Activated CD4-positive, alpha-beta T cell treated with anti-CD3 and anti-CD28 coated beads, Interleukin-2, amount 10 ng/mL, durations not matched to agents 24 days and 14 days (primary cell): ENCODE measurements around the gene SP1. TPM values are rescaled to one million over a fixed set of nuclear protein-coding genes. Genes with fewer than 3 reads are reported as not detected.
"Not testable (repeated sequence)": the region's sequence is repeated elsewhere in the genome, so short reads cannot be mapped to it uniquely, and the experiment has no call there.

ENCODE experiments used
- DNase-seq: peaks from one replicate; pipeline ENCODE4 v3.0.0; 2022
- H3K27ac Mint-ChIP-seq: one replicate; pipeline ENCODE4 v1.8.0; 2022; ENCODE audit warnings: mild to moderate bottlenecking, mixed read lengths
- H3K27me3 Mint-ChIP-seq: one replicate; pipeline ENCODE4 v1.8.0; 2022; ENCODE audit warnings: mixed read lengths
- H3K36me3 Mint-ChIP-seq: one replicate; pipeline ENCODE4 v1.8.0; 2022; ENCODE audit warnings: low read depth, mild to moderate bottlenecking, mixed read lengths
- H3K4me1 Mint-ChIP-seq: one replicate; pipeline ENCODE4 v1.8.0; 2021; ENCODE audit warnings: mixed read lengths
- H3K4me3 Mint-ChIP-seq: one replicate; pipeline ENCODE4 v1.8.0; 2022; ENCODE audit warnings: mild to moderate bottlenecking, moderate library complexity, mixed read lengths
- H3K9me3 Mint-ChIP-seq: one replicate; pipeline ENCODE4 v1.8.0; 2021; ENCODE audit warnings: mixed read lengths
- intact Hi-C: fragments of 100-400 bp; cut with micrococcal nuclease; formaldehyde crosslinking; loops from one replicate; pipeline ENCODE4 v1.15.1; 2023
- total RNA-seq: library from RNA; stranded (reverse); gene quantifications from 2 replicates; pipeline ENCODE4 v1.2.3, GENCODE V29; 2022

Gene SP1
- total RNA-seq, result 67.7 and 69.2 TPM in 2 replicates

DNA sequence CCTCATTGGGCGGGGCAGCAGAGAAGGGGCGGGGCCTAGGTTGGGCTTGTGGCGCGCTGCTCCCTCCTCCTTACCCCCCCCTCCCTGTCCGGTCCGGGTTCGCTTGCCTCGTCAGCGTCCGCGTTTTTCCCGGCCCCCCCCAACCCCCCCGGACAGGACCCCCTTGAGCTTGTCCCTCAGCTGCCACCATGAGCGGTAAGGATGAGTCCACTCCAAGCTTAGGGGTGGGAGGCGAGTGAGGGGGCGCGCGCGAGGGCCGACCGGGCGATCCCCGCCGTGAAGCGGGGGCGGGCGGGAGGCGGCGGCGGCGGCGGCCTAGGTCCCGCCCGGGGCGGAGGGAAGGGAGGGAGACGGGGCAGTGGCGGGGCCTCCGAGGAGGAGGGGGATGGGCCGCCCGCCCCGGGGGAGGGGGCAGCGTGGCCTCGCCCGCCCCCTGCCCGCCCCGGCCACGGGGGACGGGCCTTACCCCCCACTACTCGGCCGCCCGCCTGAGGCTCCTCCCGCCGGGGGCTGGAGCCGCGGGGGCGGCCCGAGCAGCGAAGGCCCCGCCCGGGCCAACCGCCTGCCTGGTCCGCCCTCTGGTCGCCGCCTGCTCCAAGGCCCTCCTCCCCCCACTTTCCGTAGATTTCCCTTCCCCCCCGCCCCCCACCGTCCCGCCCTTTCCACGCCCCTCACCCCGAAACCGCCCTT is at the start of gene SP1:
TSS of gene SP1 (plus strand) at position 73 of the 690 bp plus-strand sequence. CDS start at position 189, 116 bp downstream.
- Mint-ChIP-seq H3K27ac (peak within 1 kb of the TSS; percentile 91), H3K27me3 (no peaks in the 10 kb centered on the region), H3K36me3 (peaks cover 33% of the 10 kb centered on the region), H3K4me1 (peaks cover 35% of the 10 kb centered on the region), H3K4me3 (peak within 1 kb of the TSS; percentile 93), H3K9me3 (no peaks in the 10 kb centered on the region)
- intact Hi-C loops, result loop anchor here (1.0 kb wide), 2 partner anchors 59 to 246 kb away; partner anchors contain the start of genes AAAS and ATF7
- peak; percentile 97 for DNase-seq

DNA sequence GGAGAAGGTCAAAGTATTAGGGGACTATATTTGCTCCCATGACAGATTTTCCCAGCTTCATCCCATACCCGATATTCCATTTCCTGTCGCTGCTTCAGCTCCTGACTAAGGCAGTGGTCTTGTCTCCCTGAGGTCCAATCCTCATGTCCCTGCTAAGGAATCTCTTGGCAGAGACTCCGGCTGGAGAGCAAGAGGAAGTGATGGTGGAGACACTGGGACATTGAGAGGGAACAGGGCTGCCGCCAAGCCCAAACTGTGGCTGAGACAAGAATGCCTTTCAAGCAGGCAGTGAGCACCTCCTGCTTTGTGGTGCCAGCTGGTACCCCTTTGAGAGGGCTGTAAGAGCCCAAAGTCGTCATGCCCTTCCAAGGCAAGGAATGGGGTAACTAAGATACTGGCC is 49.3 kb upstream of the SP1 start:
- H3K27ac Mint-ChIP-seq, result no peak overlapping the region
- H3K36me3 Mint-ChIP-seq, result no peaks in the 10 kb centered on the region
- intact Hi-C loops, result no loop called here
- peaks cover 34% of the 10 kb centered on the region for H3K27me3 Mint-ChIP-seq
- H3K4me1 Mint-ChIP-seq, result peaks cover 6% of the 10 kb centered on the region
- no peak overlapping the region for H3K4me3 Mint-ChIP-seq
- no peaks in the 10 kb centered on the region for H3K9me3 Mint-ChIP-seq
- no peak for DNase-seq

- H3K9me3 Mint-ChIP-seq, H3K4me1 Mint-ChIP-seq, H3K36me3 Mint-ChIP-seq, H3K4me3 Mint-ChIP-seq, intact Hi-C loops, DNase-seq, H3K27ac Mint-ChIP-seq: not testable (repeated sequence)
- H3K27me3 Mint-ChIP-seq, result peaks cover 45% of the 10 kb centered on the region
These were observed 47.6 kb upstream of the SP1 start for GRCh38 chr12:53332339-53332738.

DNA sequence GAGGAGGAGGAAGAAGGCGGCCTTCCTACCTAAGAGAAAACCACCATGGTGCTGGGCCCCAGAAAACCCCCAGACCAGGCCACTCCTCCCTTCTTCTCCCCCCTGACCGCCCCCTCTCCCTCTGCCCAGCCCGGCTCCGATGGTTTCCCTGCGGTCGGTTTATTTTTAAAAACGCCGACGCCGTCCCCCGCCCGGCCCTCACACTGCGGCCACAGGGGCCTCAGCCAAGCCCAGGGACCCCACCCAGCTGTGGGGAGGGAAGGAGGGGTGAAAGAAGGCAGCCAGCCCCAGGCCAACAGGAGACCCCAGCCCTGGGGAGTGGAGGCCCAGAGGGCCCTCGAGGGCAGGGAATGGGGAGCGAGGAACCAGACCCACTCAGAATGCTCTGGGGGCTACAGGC is 47.2 kb upstream of the SP1 start:
- intact Hi-C loops, result no loop called here
- Mint-ChIP-seq H3K36me3 (no peaks in the 10 kb centered on the region), H3K27ac (no peak overlapping the region), H3K4me3 (no peak overlapping the region), H3K4me1 (peaks cover 12% of the 10 kb centered on the region), H3K27me3 (peaks cover 45% of the 10 kb centered on the region), H3K9me3 (no peaks in the 10 kb centered on the region)
- no peak for DNase-seq

DNA sequence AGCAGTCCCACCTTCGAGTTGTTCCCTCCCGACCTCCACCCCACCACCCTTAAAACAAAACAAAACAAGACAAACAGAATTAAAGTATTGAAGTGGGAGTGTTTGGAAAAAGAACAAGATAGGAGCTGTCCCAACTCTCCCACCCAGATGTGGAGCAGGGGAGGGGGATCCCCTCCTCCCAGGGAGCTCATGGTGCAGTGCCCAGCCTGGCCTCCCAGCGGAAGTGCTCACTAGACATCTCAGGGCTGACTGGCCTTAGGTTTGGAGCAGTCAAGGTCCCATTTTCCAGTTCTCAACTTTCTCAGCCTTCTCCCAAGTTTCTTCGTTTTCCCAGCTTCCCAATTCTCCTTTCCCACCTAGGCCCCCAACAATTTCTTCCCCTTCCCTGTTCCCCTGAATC is 46.7 kb upstream of the SP1 start:
- no peak for DNase-seq
- no peak overlapping the region for H3K27ac Mint-ChIP-seq
- H3K4me1 Mint-ChIP-seq, result peaks cover 16% of the 10 kb centered on the region
- H3K4me3 Mint-ChIP-seq, result no peak overlapping the region
- H3K9me3 Mint-ChIP-seq, result no peaks in the 10 kb centered on the region
- intact Hi-C loops, result no loop called here
- H3K36me3 Mint-ChIP-seq, result no peaks in the 10 kb centered on the region
- H3K27me3 Mint-ChIP-seq, result peaks cover 49% of the 10 kb centered on the region

DNA sequence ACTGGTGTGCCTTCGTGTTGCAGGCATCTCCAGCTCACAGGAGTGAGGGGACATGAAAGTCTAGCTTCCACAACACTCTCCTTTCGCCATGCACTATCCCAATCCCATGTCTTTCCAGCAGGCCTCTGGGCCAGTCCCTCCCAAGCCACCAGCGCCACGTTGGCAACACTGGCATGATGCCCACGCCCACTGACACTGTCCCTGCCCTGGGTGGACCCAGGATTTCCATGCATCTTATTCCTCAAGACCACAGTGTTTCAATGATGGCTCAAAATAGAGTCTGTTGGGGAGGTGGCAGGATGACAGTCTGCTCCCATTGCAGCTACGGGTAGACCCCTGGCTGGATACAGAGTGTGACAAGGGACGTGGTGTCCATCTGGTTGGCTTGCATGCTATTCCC is 46.1 kb upstream of the SP1 start:
- no peaks in the 10 kb centered on the region for H3K9me3 Mint-ChIP-seq
- H3K4me3 Mint-ChIP-seq, result no peak overlapping the region
- no peak for DNase-seq
- peaks cover 52% of the 10 kb centered on the region for H3K27me3 Mint-ChIP-seq
- H3K36me3 Mint-ChIP-seq, result no peaks in the 10 kb centered on the region
- H3K4me1 Mint-ChIP-seq, result peaks cover 17% of the 10 kb centered on the region
- no peak overlapping the region for H3K27ac Mint-ChIP-seq
- intact Hi-C loops, result no loop called here

DNA sequence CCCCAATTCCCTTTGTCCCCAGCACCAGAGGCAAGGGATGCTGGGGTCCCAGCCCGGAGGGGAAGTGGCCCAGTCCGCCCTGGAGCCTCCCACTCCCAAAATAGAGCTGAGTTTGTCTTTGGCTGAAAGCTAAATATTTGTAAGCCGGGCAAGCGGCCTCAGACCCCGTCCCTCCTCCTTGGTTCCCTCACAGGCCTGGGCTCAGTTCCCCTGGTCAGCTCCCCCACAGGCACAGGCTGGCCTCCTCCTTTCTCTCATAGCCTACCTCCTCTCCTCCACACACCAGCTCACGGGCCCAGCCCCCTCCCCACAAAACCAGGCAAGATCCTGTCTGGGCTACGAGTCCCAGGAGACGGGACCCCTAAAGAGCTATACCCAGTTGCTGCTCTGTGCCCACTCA is 45.2 kb upstream of the SP1 start:
- Mint-ChIP-seq H3K4me1 (peaks cover 17% of the 10 kb centered on the region), H3K27me3 (peaks cover 50% of the 10 kb centered on the region), H3K27ac (no peak overlapping the region), H3K4me3 (no peak overlapping the region), H3K36me3 (no peaks in the 10 kb centered on the region), H3K9me3 (no peaks in the 10 kb centered on the region)
- DNase-seq, result no peak
- intact Hi-C loops, result no loop called here

GRCh38 chr12:53336181-53336681 is 43.7 kb upstream of the SP1 start, which contains the start of gene SP7:
SP7 (minus strand) TSS chr12:53336354; CDS start chr12:53335646, 708 bp downstream.
- Mint-ChIP-seq H3K9me3 (no peaks in the 10 kb centered on the region), H3K27ac (no peak within 1 kb of the TSS)

GRCh38 chr12:53338017-53338416 is 42.0 kb upstream of the SP1 start:
- Mint-ChIP-seq H3K4me3 (no peak overlapping the region), H3K27me3 (peaks cover 47% of the 10 kb centered on the region), H3K27ac (no peak overlapping the region), H3K36me3 (no peaks in the 10 kb centered on the region), H3K9me3 (no peaks in the 10 kb centered on the region), H3K4me1 (peaks cover 23% of the 10 kb centered on the region)
- DNase-seq, result no peak
- intact Hi-C loops, result no loop called here

More at GRCh38 chr12:53336181-53336681, 43.7 kb upstream of the SP1 start, which contains the start of gene SP7:
- DNase-seq, result no peak
- intact Hi-C loops, result no loop called here
- Mint-ChIP-seq H3K36me3 (no peaks in the 10 kb centered on the region), H3K4me3 (no peak within 1 kb of the TSS), H3K4me1 (peaks cover 24% of the 10 kb centered on the region), H3K27me3 (peaks cover 52% of the 10 kb centered on the region)

DNA sequence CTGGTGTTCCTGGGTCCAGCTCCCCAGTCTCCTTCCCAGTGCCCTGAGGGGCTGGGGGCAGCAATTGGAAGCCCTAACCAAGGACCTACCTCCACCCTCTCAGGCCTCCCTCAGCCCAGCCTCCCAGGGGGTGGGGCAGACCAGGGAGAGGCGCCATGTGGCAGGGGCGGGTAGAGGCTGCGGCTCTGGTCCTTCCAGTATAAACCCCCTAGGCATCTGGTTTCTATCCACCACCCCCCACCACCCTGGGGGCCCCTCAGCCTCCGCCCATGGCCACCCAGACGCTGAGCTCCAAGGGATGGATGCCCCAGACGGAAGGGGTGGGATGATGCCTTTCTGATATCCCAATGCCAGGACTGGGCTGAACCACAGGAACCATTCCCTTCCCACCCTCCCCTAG is 41.1 kb upstream of the SP1 start:
- Mint-ChIP-seq H3K27ac (no peak overlapping the region), H3K27me3 (peaks cover 45% of the 10 kb centered on the region), H3K9me3 (no peaks in the 10 kb centered on the region), H3K36me3 (no peaks in the 10 kb centered on the region), H3K4me1 (peaks cover 31% of the 10 kb centered on the region), H3K4me3 (no peak overlapping the region)
- intact Hi-C loops, result no loop called here
- DNase-seq, result no peak

DNA sequence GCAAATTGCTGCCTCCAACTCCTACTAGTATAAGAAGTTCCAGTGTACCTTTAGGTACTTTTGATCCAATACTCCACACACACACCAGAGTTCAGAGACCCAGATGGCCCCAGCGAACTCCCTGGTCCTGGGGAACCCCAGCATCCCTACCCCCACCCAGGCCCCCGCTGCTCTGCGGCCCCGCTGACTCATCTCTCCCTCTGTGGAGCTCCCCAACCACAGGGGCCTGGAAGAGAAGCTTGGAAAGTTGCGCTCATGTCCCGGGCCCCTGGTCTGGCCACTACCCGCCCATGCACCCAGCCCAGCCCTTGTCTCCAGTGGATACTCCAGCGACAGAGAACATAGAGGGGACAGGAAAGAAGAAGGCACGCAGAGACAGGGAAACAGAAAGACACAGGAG is 39.6 kb upstream of the SP1 start:
- no peak overlapping the region for H3K4me3 Mint-ChIP-seq
- H3K27me3 Mint-ChIP-seq, result peaks cover 35% of the 10 kb centered on the region
- peaks cover 1% of the 10 kb centered on the region for H3K36me3 Mint-ChIP-seq
- intact Hi-C loops, result no loop called here
- no peaks in the 10 kb centered on the region for H3K9me3 Mint-ChIP-seq
- no peak for DNase-seq
- H3K4me1 Mint-ChIP-seq, result peaks cover 41% of the 10 kb centered on the region
- no peak overlapping the region for H3K27ac Mint-ChIP-seq

DNA sequence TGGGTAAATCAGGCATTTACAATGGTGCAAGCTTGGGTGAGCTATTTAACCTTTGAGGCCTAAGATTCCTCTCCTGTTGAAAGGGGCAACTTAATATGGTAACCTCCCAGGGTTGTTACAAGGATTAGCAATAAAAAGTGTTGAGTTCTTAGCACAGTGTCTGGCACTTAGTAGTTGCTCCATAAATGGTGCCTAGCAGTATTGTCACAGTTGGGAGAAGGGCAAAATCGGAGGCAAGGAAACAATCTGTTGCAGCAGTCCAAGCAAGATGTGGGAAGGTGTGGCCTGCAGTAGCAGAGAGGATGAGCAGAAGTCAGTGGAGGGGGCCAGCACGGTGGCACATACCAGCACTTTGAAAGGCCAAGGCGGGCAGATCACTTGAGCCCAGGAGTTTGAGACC is 36.5 kb upstream of the SP1 start:
- Mint-ChIP-seq H3K9me3 (no peaks in the 10 kb centered on the region), H3K4me1 (peaks cover 25% of the 10 kb centered on the region), H3K27ac (peak overlapping the region; percentile 52), H3K4me3 (peak overlapping the region; percentile 42), H3K27me3 (peaks cover 9% of the 10 kb centered on the region), H3K36me3 (peaks cover 1% of the 10 kb centered on the region)
- intact Hi-C loops, result no loop called here
- DNase-seq, result no peak

DNA sequence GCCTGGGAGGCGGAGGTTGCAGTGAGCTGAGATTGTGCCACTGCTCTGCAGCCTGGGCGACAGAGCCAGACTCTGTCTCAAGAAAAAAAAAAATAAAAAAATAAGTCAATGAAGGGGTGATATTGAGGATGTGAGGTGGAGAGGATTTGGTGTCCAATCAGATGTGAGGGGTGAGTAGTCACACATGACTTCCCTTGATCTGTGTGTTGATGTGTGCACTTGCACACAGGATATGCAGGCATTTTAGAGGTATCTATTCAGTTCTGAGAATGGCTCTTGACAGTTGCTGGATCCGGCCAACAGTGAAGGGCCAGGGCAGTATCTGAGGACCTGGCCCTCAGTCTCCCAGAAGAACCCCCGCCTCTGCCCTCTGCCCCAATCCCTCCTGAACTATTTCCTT is 36.0 kb upstream of the SP1 start:
- Mint-ChIP-seq H3K4me1 (peaks cover 25% of the 10 kb centered on the region), H3K27ac (peak overlapping the region; percentile 68), H3K4me3 (peak overlapping the region; percentile 77), H3K27me3 (peaks cover 9% of the 10 kb centered on the region), H3K36me3 (peaks cover 1% of the 10 kb centered on the region), H3K9me3 (no peaks in the 10 kb centered on the region)
- intact Hi-C loops, result no loop called here
- DNase-seq, result peak; percentile 64

- peak overlapping the region; percentile 68 for H3K27ac Mint-ChIP-seq
- intact Hi-C loops, result no loop called here
- H3K27me3 Mint-ChIP-seq, result peaks cover 9% of the 10 kb centered on the region
- no peaks in the 10 kb centered on the region for H3K9me3 Mint-ChIP-seq
- H3K4me1 Mint-ChIP-seq, result peaks cover 25% of the 10 kb centered on the region
- H3K36me3 Mint-ChIP-seq, result peaks cover 1% of the 10 kb centered on the region
- H3K4me3 Mint-ChIP-seq, result peak overlapping the region; percentile 77
- DNase-seq, result no peak
These were observed 35.5 kb upstream of the SP1 start for GRCh38 chr12:53344487-53344823.
